ENCODE measurements around the gene LAMC2. TPM values are rescaled to one million over a fixed set of nuclear protein-coding genes. Genes with fewer than 3 reads are reported as not detected.
"Not testable (repeated sequence)": the region's sequence is repeated elsewhere in the genome, so short reads cannot be mapped to it uniquely, and the experiment has no call there.

LAMC2 gene
- polyA plus RNA-seq (ENCODE audit: low read depth in 6 of 6), result not detected

DNA sequence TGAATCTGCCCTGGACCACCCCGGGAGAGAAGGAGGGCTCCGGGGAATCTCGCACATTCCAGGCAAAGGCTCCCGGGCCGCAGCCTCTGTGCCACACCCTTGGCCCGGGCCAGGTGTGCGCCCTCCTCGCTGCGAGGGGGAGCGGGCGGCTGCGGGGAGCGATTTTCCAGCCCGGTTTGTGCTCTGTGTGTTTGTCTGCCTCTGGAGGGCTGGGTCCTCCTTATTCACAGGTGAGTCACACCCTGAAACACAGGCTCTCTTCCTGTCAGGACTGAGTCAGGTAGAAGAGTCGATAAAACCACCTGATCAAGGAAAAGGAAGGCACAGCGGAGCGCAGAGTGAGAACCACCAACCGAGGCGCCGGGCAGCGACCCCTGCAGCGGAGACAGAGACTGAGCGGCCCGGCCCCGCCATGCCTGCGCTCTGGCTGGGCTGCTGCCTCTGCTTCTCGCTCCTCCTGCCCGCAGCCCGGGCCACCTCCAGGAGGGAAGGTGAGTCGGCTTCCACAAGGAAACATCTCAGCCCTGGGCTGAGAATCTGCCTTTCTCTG is at the start of gene LAMC2:
LAMC2 (plus strand) TSS at position 324 of the 550 bp plus-strand sequence; CDS start at position 413, 89 bp downstream.
- Mint-ChIP-seq H3K27me3 (peaks cover 14 to 46% (median 42%) of the 10 kb centered on the region in 3 donors), H3K9me3 (no peaks in the 10 kb centered on the region), H3K27ac (no peak within 1 kb of the TSS), H3K36me3 (no peaks in the 10 kb centered on the region), H3K4me3 (peak within 1 kb of the TSS in 4 of 8 donors; percentile 2 to 55 (median 50)), H3K4me1 (peaks cover under 1 to 15% (median 2%) of the 10 kb centered on the region in 3 donors)
- ATAC-seq (ENCODE audit: low read depth in 2 of 2), result peak in 1 of 2 donors; percentile 72
- DNase-seq, result no peak

DNA sequence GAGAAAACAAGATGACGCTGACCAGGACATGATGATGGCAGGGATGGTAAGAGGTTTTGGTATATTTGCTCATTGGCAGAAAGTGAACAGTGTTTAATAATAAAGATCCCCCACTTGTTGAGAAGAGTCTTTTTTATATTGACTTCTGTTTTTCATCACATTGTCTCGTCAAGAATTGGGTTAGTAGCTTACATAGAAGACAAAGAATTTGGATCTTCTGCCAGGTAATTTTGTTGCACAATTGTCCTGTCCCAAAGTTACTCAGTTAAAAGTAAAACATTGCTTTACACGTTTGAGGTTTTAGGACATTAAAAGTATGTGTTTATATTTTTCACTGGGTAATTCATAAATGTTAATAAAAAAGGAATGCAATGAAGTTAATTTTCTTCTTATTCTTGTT is 48.3 kb upstream of the LAMC2 start:
- Mint-ChIP-seq H3K4me3 (no peak overlapping the region), H3K4me1 (no peaks in the 10 kb centered on the region), H3K36me3 (peaks cover 29 to 43% of the 10 kb centered on the region in 2 donors), H3K27ac (peak overlapping the region in 1 of 6 donors; percentile 33), H3K27me3 (no peaks in the 10 kb centered on the region), H3K9me3 (no peaks in the 10 kb centered on the region)
- no peak for ATAC-seq (ENCODE audit: low read depth in 2 of 2)
- DNase-seq, result no peak

DNA sequence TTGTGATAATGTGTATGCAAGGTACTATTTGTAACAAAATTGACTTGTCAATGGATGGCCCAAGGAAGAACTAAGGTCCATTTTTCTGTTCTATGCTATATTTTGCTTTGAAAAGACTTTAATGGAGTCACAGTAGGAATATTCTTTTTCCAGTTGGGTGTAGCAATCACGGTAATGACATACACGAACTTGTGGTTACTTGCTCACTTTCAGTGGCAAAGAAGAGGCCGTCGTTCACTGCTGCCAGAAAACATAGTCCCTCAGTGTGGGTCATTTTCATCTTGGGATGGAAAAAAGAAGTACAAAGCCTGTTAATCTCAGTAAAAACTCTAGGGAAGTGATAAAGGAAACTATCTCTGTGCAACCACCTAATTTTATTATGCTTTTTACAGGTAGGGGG is 47.8 kb upstream of the LAMC2 start:
- Mint-ChIP-seq H3K4me1 (no peaks in the 10 kb centered on the region), H3K27me3 (no peaks in the 10 kb centered on the region), H3K36me3 (peaks cover 31 to 41% of the 10 kb centered on the region in 2 donors), H3K4me3 (no peak overlapping the region), H3K9me3 (no peaks in the 10 kb centered on the region), H3K27ac (peak overlapping the region in 1 of 6 donors; percentile 37)
- ATAC-seq (ENCODE audit: low read depth in 2 of 2), result no peak
- DNase-seq, result no peak

DNA sequence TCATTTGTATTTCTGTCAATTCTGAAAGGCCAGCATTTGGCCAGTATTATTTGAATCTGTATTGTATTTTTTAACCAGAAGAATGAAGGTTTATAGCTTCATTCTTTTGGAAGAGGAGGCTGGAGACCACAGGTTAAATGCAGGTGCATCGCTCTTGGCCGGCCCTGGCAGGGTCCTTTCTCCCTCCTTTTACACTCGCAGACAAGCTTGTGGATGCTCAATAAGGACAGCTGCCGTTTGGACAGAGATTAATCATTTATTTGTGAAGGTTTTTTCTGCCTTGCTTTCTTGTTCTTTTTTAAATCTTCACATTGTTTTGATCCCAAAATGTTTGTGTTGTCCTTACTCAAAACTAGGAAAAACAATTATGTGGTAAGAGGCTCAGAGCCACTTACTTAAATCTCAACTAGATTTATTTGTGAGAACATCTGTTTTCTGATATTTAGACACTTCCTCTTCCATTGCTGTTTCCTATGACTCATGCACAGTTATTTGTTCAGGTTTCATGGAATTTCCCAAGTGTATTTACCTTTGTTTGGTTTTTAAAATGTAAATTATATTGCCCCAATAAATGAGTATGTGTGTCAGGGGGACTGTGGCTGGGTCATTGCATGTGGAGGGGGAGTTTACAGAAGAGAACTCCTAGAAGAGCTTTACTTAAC is 46.7 kb upstream of the LAMC2 start:
- ATAC-seq (ENCODE audit: low read depth in 2 of 2) (no peak), DNase-seq (no peak)
- H3K4me3 Mint-ChIP-seq, result no peak overlapping the region

DNA sequence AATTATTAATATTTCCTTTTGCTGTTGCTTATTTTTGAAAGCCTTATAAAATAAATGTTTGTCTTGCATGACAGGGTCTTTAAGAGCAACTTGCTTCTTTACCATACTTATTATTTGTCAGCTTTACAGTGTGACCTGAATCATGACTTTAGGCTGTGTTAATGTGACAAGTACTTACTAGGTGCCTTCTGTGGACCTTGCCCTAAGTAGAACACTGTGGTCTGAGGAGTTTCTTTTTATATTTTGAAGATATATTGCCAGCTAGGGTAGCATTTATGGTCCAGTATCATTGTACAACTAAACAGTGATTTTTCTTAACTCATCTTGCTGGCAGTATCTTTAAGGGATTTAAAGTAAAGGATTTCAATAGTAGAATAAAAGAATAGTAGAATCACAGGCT is 45.4 kb upstream of the LAMC2 start:
- ATAC-seq (ENCODE audit: low read depth in 2 of 2) (no peak), DNase-seq (no peak)
- Mint-ChIP-seq H3K9me3 (no peaks in the 10 kb centered on the region), H3K27me3 (no peaks in the 10 kb centered on the region), H3K4me3 (no peak overlapping the region), H3K27ac (peak overlapping the region in 3 of 6 donors; percentile 39 to 63 (median 55)), H3K4me1 (no peaks in the 10 kb centered on the region), H3K36me3 (peaks cover 16 to 23% of the 10 kb centered on the region in 2 donors)

More for the DNA sequence above, 46.7 kb upstream of the LAMC2 start:
- peak overlapping the region in 4 of 6 donors; percentile 9 to 68 (median 53) for H3K27ac Mint-ChIP-seq
- H3K9me3 Mint-ChIP-seq, result no peaks in the 10 kb centered on the region
- no peaks in the 10 kb centered on the region for H3K27me3 Mint-ChIP-seq
- H3K36me3 Mint-ChIP-seq, result peaks cover 21 to 33% of the 10 kb centered on the region in 2 donors
- no peaks in the 10 kb centered on the region for H3K4me1 Mint-ChIP-seq

DNA sequence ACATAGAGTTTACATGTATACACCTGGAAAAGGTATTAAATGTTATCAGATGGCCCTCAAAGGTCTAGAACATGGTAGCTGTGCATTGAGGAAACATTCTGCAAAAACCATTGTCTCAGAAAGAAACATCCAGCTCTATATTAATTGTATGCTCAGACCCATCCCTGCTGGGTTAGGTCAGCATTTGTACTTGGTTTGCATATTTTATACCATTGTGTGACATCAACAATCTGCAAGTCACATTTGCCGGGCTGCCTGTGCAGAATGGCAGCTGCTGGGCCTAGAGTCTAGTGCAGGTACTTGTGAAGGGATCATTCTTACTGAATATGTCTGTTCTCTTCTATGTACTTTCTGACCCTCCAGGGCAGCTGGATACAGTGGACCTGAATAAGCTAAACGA is 43.9 kb upstream of the LAMC2 start:
- no peaks in the 10 kb centered on the region for H3K9me3 Mint-ChIP-seq
- DNase-seq (no peak), ATAC-seq (ENCODE audit: low read depth in 2 of 2) (no peak)
- H3K36me3 Mint-ChIP-seq, result peaks cover 9 to 10% of the 10 kb centered on the region in 2 donors
- H3K4me1 Mint-ChIP-seq, result no peaks in the 10 kb centered on the region
- peak overlapping the region in 2 of 6 donors; percentile 11 to 39 for H3K27ac Mint-ChIP-seq
- no peak overlapping the region for H3K4me3 Mint-ChIP-seq
- H3K27me3 Mint-ChIP-seq, result no peaks in the 10 kb centered on the region

DNA sequence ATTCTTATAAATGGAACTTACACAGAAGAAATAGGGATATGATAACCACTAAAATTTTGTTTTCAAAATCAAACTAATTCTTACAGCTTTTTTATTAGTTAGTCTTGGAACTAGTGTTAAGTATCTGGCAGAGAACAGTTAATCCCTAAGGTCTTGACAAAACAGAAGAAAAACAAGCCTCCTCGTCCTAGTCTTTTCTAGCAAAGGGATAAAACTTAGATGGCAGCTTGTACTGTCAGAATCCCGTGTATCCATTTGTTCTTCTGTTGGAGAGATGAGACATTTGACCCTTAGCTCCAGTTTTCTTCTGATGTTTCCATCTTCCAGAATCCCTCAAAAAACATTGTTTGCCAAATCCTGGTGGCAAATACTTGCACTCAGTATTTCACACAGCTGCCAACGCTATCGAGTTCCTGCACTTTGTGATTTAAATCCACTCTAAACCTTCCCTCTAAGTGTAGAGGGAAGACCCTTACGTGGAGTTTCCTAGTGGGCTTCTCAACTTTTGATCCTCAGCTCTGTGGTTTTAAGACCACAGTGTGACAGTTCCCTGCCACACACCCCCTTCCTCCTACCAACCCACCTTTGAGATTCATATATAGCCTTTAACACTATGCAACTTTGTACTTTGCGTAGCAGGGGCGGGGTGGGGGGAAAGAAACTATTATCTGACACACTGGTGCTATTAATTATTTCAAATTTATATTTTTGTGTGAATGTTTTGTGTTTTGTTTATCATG is 42.3 kb upstream of the LAMC2 start:
- ATAC-seq (ENCODE audit: low read depth in 2 of 2) (no peak), DNase-seq (no peak)
- Mint-ChIP-seq H3K27ac (peak overlapping the region in 2 of 6 donors; percentile 40 to 73), H3K27me3 (no peaks in the 10 kb centered on the region), H3K9me3 (no peaks in the 10 kb centered on the region), H3K4me1 (no peaks in the 10 kb centered on the region), H3K4me3 (no peak overlapping the region), H3K36me3 (peaks cover 0 to 9% of the 10 kb centered on the region in 2 donors)

DNA sequence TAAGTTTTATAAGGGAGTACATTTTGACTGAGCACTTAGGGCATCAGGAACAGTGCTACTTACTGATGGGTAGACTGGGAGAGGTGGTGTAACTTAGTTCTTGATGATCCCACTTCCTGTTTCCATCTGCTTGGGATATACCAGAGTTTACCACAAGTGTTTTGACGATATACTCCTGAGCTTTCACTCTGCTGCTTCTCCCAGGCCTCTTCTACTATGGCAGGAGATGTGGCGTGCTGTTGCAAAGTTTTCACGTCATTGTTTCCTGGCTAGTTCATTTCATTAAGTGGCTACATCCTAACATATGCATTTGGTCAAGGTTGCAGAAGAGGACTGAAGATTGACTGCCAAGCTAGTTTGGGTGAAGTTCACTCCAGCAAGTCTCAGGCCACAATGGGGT is 41.3 kb upstream of the LAMC2 start:
- no peak for DNase-seq
- Mint-ChIP-seq H3K36me3 (peaks cover 0 to 9% of the 10 kb centered on the region in 2 donors), H3K9me3 (no peaks in the 10 kb centered on the region), H3K27me3 (no peaks in the 10 kb centered on the region), H3K4me1 (no peaks in the 10 kb centered on the region), H3K4me3 (no peak overlapping the region), H3K27ac (no peak overlapping the region)
- ATAC-seq (ENCODE audit: low read depth in 2 of 2), result no peak

DNA sequence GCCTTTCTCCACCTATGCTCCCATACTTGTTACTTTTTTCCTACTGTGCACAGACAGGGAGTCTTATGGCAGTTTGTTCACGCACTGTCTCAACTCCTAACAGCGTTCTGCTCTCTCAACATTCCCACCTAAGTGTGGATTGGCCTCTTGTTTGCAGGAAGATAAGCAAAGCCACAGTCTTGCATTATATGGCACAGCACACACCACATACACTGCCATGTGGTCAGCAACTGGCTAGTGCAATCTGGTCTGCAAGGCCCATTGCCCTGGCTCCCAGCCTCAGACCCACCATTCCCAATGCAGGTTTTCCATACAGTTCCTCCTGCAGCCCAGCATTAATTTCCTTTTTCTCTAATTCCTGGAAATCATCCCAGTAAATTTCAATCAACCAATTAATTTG is 38.3 kb upstream of the LAMC2 start:
- Mint-ChIP-seq H3K4me1 (peaks cover 0 to 4% (median 1%) of the 10 kb centered on the region in 3 donors), H3K27ac (peak overlapping the region in 1 of 6 donors; percentile 13), H3K36me3 (peaks cover 0 to 2% of the 10 kb centered on the region in 2 donors), H3K27me3 (peaks cover 0 to 13% (median 0%) of the 10 kb centered on the region in 3 donors), H3K4me3 (no peak overlapping the region), H3K9me3 (no peaks in the 10 kb centered on the region)
- no peak for DNase-seq
- ATAC-seq (ENCODE audit: low read depth in 2 of 2), result no peak

DNA sequence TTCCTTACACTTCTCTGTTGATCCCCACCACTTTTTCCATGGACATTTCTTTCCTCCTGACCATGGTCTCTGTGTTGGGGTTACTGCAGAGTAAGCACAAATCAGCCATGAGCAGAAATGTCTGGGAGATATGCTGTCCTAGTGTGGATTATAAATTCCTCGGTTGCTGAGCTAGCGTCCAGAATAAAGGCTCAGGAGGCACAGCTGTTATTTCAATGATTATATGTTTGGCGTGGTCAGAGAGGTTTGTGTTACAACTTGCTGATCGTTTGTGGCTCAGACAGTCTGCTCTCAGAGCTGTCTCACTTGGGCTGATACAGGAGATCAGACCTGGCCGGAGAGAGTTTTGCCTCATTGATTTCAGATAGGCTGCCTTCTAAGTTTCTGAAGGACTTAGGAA is 37.5 kb upstream of the LAMC2 start:
- no peak overlapping the region for H3K4me3 Mint-ChIP-seq
- H3K36me3 Mint-ChIP-seq, result no peaks in the 10 kb centered on the region
- ATAC-seq (ENCODE audit: low read depth in 2 of 2) (no peak), DNase-seq (no peak)
- peaks cover 0 to 4% (median 1%) of the 10 kb centered on the region in 3 donors for H3K4me1 Mint-ChIP-seq
- H3K9me3 Mint-ChIP-seq, result no peaks in the 10 kb centered on the region
- no peak overlapping the region for H3K27ac Mint-ChIP-seq
- peaks cover 0 to 20% (median 0%) of the 10 kb centered on the region in 3 donors for H3K27me3 Mint-ChIP-seq

DNA sequence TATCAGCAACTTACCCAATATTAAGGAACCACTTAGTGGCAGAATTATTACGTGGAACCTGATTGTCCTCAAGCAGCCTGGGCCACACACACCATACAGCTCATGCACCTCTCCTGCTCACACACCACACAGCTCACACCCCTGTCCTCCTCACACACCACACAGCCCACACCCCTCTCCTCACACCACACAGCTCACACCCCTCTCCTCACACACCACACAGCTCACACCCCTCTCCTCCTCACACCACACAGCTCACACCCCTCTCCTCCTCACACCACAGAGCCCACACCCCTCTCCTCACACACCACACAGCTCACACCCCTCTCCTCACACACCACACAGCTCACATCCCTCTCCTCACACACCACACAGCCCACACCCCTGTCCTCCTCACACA is 36.8 kb upstream of the LAMC2 start:
- H3K9me3 Mint-ChIP-seq, result no peaks in the 10 kb centered on the region

DNA sequence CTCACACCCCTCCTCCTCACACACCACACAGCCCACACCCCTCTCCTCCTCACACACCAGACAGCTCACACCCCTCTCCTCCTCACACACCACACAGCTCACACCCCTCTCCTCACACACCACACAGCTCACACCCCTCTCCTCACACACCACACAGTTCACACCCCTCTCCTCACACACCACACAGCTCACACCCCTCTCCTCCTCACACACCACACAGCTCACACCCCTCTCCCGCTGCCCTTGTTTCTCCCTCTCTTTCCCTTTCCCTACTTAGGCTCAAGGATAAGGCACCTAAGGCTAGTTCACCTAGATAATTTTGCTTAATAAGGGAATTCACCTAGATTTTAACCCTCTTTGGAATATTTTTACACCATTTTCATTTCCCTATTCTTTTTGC is 36.0 kb upstream of the LAMC2 start:
- not testable (repeated sequence) for H3K36me3 Mint-ChIP-seq; H3K4me3 Mint-ChIP-seq; DNase-seq; ATAC-seq (ENCODE audit: low read depth in 2 of 2); H3K4me1 Mint-ChIP-seq; H3K9me3 Mint-ChIP-seq
- peaks cover 0 to 25% (median 9%) of the 10 kb centered on the region in 3 donors for H3K27me3 Mint-ChIP-seq
- peak overlapping the region in 3 of 6 donors; percentile 55 to 66 (median 64) for H3K27ac Mint-ChIP-seq

More for the DNA sequence above, 36.8 kb upstream of the LAMC2 start:
- peak overlapping the region in 2 of 6 donors; percentile 12 to 24 for H3K27ac Mint-ChIP-seq
- no peaks in the 10 kb centered on the region for H3K36me3 Mint-ChIP-seq
- DNase-seq, result no peak
- peaks cover 0 to 4% (median 1%) of the 10 kb centered on the region in 3 donors for H3K4me1 Mint-ChIP-seq
- no peak overlapping the region for H3K4me3 Mint-ChIP-seq
- ATAC-seq (ENCODE audit: low read depth in 2 of 2), result no peak
- H3K27me3 Mint-ChIP-seq, result peaks cover 0 to 24% (median 6%) of the 10 kb centered on the region in 3 donors

DNA sequence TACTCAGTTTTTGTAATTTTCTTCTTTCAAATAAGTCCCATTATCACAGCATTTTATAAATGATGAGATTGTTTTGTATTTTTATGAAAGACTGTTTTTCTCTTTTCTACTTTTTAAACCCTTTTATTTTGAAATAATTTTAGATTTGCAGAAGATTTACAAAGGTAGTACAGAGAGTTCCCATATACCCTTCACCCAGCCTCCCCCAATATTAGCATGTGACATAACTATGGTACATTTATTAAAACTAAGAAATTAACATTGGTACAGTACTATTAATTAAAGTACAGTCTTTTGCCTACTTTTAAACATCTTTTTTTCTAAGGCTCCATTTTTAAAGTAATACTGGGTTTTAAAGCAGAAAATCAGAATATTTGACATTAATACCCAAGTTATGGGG is 35.6 kb upstream of the LAMC2 start:
- Mint-ChIP-seq H3K4me3 (no peak overlapping the region), H3K27ac (peak overlapping the region in 2 of 6 donors; percentile 55 to 66), H3K27me3 (peaks cover 0 to 25% (median 9%) of the 10 kb centered on the region in 3 donors), H3K36me3 (no peaks in the 10 kb centered on the region), H3K4me1 (peaks cover 0 to 4% (median 1%) of the 10 kb centered on the region in 3 donors), H3K9me3 (no peaks in the 10 kb centered on the region)
- ATAC-seq (ENCODE audit: low read depth in 2 of 2), result no peak
- no peak for DNase-seq

Data from naive B cell (primary cell).